ENCODE data around the gene SPDYE2.
"Not testable (repeated sequence)": the region's sequence is repeated elsewhere in the genome, so short reads cannot be mapped to it uniquely, and the experiment has no call there.

SPDYE2 gene

DNA sequence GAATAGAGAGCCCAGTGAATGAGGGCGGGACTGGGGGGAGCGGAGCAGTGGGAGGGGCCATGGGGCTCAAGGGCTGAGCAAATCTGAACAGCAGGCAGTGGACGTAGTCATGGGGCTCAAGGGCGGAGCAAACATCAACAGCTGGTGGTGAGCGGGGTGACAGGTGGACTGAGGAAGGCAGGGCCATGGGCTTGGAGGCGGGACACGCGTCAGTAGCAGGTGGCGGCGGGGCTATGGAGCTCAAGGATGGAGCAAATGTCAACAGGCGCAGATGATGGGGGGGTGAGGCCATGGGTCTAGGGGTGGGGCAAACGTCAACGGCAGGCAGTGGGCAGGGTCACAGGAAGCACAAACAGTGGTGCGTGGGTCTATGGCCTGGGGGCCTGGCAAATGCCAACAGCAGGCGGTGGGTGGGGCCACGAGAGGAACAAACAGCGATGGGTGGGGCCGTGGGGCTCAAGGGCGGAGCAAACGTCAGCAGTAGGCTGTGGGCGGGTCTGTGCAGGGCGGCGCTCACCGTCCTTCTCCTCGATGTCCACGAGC is 41.5 kb downstream of the SPDYE2 start:
- not testable (repeated sequence) for H3K4me3 ChIP-seq (ENCODE audit: low read length); DNase-seq (ENCODE audit: low read depth)

DNA sequence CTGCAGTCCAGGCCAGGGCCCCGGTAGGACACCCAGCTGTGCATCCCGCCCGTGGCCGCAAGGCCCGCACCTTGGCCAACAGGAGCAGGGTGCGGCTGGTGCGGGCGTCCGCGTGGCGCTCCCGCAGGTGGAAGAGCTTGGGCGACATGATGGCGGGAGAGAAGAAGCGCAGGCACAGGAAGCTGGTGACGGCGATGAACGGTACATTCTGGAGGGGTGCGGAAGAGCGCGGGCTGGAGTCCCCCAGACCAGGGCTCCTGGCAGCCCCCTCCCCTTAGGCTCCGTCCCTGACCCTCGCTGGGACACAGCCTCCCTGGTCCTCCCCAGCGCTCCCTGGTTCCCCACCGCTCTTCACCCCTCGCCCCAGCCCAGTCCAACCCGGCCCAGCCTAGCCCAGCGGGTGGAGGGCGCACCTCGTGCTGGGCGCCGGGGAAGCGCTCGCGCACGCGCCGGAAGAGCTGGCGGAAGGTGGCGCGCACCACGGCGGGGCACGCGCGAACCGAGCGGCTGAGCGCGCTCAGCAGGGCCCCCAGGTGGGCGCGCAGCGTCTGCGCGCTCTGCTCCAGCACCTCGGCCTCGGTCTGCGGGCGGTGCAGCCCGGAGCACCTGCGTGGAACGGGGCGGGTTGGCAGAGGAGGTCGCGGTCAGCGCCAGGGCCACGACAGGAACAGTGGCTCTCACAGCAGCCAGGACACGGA is 42.8 kb downstream of the SPDYE2 start:
- H3K4me3 ChIP-seq (ENCODE audit: low read length); DNase-seq (ENCODE audit: low read depth): not testable (repeated sequence)

DNA sequence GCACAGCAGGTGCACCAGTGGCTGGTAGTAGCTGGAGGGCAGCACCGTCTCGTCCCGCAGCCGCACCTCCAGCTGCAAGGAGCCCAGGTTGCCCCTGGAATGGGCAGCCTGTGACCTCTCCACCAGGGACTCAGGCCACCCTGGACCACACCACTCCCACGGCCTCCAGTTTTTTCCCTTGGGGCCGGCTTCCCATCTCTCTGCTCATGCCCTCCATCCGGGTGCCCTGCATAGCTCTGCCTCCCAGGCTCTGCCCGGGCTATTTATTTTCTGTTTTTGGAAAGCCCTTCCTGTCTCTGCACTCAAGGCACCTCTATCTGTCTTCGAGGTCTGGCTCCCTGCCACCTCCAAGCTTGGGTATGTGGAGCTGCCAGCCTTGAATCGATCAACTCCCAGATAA is 45.0 kb downstream of the SPDYE2 start:
- DNase-seq (ENCODE audit: low read depth); H3K4me3 ChIP-seq (ENCODE audit: low read length): not testable (repeated sequence)

DNA sequence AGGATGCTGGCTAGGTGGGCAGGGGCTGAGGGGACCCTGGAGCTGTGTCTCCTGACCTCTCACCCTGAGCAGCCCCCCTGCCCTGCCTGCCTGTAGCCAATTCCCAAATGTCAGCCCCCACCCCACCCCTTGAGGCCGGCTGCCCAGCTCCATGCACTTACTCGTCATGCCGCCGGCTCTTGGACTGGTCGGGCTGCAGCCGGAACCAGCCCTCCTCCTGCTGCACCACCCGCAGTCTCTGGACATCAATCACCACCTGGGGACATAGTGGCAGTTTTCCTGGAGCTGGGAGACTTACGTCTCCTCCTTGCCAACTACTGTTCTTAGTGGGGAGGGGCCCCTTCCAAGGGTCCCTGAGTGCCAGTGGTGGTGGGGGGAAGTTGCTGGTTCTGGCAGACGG is 48.7 kb downstream of the SPDYE2 start:
- not testable (repeated sequence) for DNase-seq (ENCODE audit: low read depth); H3K4me3 ChIP-seq (ENCODE audit: low read length)

DNA sequence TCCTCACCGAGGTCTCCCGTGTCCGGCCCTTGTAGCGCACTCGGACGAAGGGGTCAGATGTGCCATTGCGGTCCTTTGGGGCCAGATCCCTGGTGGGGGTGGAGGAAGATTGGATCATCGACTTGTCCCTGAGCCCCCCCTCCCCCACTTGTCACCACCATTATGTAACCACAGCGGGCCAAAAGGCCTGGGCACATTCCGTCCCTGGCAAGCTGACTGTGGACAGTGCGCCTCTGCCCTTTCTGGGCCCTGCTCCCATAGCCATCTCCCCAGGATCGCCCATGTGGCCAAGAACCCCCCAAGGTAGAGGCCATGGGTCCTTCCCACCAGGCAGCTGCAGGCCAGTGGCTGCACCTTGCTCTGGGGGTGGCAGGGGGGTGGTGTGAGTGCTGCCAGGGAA is 51.3 kb downstream of the SPDYE2 start:
- DNase-seq (ENCODE audit: low read depth); H3K4me3 ChIP-seq (ENCODE audit: low read length): not testable (repeated sequence)

DNA sequence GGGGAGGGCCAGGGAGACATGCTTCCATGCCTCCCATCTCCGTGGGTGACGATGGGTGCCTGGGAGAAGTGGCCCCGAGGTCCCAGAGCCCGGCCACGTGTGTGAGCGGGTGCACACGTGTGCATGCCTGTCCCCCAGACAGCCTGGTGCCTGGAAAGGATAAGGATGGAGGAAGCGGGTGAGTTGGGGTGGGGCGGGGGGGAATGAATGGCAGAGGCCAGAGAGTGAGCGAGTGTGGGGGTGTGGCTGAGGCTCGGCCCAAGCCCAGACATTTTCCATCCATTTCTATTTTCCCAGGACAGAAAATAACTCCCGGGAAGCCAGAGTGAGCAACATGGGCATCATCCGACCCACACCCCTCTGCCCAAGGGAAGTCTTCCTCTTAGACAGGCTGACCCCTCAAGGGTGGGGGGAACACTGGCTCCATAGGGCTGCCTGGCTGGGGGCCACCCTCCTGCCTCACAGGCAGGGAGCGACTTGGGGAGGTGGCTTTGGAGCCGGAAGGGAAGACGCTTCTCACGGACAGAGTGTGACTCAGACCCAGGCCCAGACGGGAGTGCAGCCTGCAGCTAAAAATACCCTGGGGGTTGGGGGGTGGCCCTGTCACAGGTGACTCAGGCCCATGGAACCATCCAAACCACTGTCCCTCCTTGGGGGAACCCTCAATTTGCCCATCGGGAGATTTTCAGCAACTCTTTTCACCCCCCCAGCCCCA is 53.6 kb downstream of the SPDYE2 start:
- not testable (repeated sequence) for DNase-seq (ENCODE audit: low read depth); H3K4me3 ChIP-seq (ENCODE audit: low read length)

DNA sequence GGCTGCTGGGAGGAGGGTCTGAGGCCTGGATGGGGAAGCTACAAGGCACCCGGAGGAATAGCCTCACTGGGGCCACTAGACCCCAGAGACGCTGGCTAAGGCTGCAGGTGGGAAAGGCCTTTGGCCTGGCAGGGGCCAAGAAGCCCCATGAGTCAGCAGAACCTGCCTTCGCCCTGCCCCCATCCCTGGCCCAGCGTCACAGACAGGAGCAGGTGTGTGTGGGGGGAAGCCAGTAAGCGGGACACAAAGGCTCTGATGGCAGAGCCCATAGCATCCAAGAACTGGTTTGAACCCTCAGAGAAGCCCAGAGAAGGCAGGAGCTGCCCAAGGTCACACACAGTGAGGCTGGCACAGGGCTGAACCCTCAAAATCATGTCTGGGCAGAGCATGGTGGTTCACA is 55.8 kb downstream of the SPDYE2 start:
- DNase-seq (ENCODE audit: low read depth); H3K4me3 ChIP-seq (ENCODE audit: low read length): not testable (repeated sequence)

DNA sequence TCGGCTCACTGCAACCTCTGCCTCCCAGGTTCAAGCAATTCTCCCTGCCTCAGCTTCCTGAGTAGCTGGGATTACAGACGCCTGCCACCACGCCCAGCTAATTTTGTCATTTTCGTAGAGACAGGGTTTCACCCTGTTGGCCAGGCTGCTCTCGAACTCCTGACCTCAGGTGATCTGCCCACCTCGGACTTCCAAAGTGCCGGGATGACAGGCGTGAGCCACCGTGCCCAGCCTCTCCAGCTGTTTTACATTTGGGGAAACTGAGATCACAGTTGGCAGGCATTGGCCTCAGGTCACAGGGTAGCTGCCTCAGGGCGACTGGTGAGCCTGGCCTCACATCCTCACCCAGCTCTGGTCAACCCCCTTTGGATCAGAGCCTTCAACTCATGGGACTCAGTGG is 58.7 kb downstream of the SPDYE2 start:
- not testable (repeated sequence) for DNase-seq (ENCODE audit: low read depth); H3K4me3 ChIP-seq (ENCODE audit: low read length)

DNA sequence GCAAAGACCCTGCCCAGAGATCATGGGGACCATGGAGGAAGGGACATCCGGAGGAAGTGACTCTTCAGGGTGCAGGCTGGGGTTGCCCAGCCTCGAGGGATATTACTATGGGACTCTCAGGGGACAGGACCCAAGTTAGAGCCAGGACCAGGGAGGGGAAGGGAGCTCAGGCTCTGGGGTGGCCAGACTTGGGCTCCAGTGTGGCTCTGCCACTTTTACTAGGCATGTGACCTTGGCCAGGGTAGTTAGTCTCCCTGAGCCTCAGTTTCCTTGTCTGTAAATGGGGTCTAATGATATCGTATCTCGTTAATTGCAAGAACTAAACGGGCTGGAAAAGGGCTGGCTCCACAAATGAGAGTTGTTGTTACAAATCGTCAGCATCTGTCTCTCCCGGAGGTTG is 59.4 kb downstream of the SPDYE2 start:
- DNase-seq (ENCODE audit: low read depth); H3K4me3 ChIP-seq (ENCODE audit: low read length): not testable (repeated sequence)

DNA sequence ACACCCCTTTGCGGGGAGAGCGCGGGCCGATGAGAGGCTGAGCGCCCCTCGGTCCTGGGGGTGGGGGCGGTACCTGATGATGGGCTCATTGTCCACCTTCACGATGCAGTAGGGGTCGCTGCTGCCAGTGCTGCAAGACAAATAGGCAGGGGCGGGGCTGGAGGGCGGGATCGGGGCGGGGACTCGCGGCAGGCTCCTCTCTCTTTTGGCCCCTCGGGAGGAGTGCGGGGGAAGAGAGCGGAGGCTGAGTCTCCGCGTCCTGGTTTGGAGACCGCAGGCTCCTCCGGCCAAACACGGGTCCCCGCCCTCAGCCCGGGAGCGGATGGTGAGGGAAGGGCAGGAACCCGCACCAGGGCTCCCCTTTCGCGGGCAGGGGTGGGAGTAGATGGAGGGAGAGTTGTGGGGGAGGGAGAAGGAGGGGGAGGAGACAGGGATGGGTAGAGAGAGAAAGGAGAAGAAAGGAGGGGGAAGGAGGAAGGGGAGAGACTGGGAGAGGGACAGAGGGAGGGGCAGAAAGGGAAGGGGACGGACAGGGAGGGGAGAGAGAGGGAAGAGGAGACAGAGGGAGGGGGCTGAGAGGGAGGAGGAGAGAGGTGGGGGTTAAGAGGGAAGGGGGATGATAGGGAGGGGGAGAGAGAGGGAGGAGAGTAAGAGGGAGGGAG is 60.1 kb downstream of the SPDYE2 start:
- H3K4me3 ChIP-seq (ENCODE audit: low read length); DNase-seq (ENCODE audit: low read depth): not testable (repeated sequence)

DNA sequence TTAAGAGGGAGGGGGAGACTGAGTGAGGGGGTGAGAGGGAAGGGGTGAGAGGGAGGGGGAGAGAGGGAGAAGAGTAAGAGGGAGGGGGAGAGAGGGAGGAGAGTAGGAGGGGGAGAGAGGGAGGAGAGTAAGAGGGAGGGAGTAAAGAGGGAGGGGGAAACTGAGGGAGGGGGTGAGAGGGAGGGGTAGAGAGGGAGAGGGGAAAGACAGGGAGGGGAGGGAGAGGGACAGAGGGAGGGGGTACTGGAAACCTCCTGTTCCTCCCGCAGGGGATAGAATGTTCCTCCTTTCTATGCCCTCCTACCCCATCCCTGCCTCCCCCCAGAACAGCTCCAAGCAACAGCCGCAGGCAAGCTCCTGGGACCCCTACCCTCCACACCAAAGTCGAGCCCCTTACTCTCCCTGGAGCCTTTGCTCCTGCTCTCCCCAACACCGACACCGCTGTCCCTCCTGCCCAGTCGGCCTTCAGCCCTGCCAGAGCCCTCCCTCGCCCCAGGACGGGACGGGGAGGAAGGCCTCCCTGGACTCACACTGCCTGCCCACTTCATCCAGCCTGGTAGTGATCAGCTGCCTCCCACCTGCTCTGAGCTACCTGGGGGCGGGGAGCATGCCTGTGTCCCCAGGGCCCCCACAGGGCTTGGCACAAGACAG is 60.8 kb downstream of the SPDYE2 start:
- H3K4me3 ChIP-seq (ENCODE audit: low read length); DNase-seq (ENCODE audit: low read depth): not testable (repeated sequence)

Measured in retinal pigment epithelial cell (primary cell).